Hematopoietic multipotent progenitor cell treated with erythropoietin and hydrocortisone succinate and interleukin-3 and kit ligand, for 8 days (in vitro differentiated cells): ENCODE measurements around the gene PRMT7.
A peak's percentile ranks its signal among the peaks of the same experiment; 100 is the strongest.
"Not testable (repeated sequence)": the region's sequence is repeated elsewhere in the genome, so short reads cannot be mapped to it uniquely, and the experiment has no call there.

Experiments used
- DNase-seq: peaks from one replicate; pipeline ENCODE4 v3.0.0-alpha.2; 2015

Gene PRMT7

DNA sequence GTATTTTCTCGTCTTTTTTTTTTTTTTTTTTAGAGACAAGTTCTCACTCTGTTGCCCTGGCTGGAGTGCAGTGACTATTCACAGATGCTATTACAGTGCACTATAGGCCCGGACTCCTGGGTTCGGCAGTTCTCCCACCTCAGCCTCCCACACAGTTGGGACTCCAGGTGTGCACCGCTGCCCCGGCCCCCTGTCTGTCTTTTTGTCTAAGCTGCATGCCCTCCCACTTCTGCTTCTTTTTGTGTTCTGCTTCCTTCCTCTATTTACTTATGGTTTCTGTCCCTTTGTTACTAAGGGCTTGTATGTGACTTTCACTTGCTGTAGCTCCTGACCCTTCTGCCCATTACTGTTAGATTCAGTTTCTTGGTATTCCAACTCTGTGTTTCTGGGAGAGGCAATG, 26.0 kb upstream of the PRMT7 start:
- no peak for DNase-seq

DNA sequence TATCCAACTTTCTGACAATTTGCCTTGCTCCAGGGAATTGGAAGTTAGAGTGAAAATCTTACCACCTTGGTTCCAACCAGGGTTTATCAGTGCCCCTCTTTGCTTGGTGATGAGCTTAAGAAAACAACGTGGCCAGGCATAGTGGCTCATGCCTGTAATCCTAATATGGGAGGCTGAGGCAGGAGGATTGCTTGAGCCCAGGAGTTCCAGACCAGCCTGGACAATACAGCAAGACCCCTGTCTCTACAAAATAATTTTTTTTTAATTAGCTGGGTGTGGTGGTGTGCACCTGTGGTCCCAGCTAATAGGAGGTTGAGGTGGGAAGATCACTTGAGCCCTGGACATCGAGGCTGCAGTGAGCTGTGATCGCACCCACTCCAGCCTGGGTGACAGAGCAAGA, 25.1 kb upstream of the PRMT7 start:
- DNase-seq: no peak

- no peak for DNase-seq
Observed at GRCh38 chr16:68286153-68287074, 24.4 kb upstream of the PRMT7 start.

GRCh38 chr16:68287276-68288251, 23.3 kb upstream of the PRMT7 start:
- no peak for DNase-seq

DNA sequence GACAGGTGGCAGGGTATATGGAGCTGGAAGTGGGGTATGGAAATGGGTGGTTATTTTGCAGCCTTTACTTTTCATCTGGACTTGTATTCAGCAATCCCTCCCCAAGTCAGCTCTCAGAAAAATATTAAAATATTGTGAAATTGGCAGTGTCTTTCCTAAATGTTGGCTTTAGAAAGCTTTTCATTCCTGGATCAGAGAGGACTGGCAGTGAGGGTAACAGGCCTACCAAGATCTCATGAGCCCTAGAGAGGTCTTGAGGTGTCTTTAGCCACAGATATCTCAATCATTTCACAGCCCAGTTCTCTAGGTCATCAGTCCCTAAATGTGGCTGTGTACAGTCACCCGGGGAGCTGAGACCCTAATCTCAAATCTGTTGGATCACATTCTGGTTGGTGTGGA, 22.6 kb upstream of the PRMT7 start:
- no peak for DNase-seq

- not testable (repeated sequence) for DNase-seq
Observed at GRCh38 chr16:68288796-68289195, 22.0 kb upstream of the PRMT7 start.

GRCh38 chr16:68289202-68289601, 21.6 kb upstream of the PRMT7 start:
- DNase-seq: no peak

DNA sequence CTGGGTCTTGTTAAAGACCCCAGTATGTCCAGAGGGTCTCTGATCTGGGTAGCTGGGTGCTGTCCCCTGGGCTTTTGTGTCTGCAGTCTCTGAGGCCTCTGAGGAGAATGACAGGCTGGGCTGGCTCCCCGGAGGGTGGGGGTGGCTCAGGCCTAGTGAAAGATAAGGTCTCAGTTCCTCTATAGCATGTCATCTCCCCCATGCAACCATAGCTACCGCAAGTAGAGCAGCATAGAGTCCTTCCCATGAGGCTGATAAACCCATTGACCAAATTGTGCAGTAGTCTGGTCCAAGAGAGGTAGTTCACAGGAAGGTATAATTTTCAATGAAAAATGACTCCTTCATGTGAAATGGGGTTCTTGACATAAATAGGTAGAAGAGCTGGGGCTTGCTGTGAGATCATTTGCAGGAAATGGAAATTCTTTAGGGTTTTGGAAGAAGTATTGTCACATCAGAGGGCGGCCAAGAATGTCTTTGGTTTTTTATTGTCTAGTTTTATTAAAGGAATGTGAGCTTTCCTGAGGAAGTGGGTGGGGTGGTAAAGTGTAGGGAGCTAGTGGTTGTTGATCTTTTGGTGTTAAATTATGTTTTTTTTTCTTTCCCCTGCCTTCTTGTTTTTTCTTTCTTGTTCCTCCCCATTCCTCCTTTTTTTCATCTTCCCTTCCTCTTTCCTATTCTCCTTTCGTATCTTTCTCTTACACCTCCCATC, 21.0 kb upstream of the PRMT7 start:
- DNase-seq: peak; percentile 84

- DNase-seq: no peak
Observed at GRCh38 chr16:68290450-68290849, 20.4 kb upstream of the PRMT7 start.

DNA sequence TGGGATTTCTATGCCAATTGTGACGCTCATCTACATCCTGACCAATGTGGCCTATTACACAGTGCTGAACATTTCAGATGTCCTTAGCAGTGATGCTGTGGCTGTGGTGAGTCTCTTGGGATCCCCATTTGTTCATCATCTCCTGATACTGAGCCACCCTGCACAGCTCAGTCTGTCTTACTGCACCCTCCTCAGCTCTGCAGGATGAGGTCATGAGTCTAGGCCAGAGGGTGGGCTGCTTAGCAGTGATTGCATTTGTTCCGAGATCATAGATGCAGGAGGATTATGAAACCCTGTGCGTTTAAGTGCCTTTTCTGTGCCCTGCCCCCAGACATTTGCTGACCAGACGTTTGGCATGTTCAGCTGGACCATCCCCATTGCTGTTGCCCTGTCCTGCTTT, 19.6 kb upstream of the PRMT7 start:
- no peak for DNase-seq

- DNase-seq: no peak
Observed at GRCh38 chr16:68292425-68292824, 18.4 kb upstream of the PRMT7 start.

DNA sequence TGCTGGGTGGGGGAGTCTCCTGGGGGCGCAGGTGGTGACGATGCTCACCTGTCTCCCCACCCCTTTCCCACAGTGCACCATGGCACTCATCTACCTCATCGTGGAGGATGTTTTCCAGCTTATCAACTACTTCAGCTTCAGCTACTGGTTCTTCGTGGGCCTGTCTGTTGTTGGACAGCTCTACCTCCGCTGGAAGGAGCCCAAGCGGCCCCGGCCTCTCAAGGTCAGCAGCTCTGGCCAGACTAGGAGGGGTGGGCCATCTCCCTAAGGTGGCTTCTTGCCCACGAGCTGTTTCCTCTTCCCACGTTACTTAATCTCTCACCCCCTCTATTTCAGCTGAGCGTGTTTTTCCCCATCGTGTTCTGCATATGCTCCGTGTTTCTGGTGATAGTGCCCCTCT, 14.5 kb upstream of the PRMT7 start:
- no peak for DNase-seq

- no peak for DNase-seq
Observed at GRCh38 chr16:68296693-68297092, 14.1 kb upstream of the PRMT7 start.

- DNase-seq: no peak
Observed at GRCh38 chr16:68297908-68298307, 12.9 kb upstream of the PRMT7 start.

- DNase-seq: no peak
Observed at GRCh38 chr16:68298312-68298711, 12.5 kb upstream of the PRMT7 start.

- DNase-seq: no peak
Observed at GRCh38 chr16:68298907-68299561, 11.8 kb upstream of the PRMT7 start.

DNA sequence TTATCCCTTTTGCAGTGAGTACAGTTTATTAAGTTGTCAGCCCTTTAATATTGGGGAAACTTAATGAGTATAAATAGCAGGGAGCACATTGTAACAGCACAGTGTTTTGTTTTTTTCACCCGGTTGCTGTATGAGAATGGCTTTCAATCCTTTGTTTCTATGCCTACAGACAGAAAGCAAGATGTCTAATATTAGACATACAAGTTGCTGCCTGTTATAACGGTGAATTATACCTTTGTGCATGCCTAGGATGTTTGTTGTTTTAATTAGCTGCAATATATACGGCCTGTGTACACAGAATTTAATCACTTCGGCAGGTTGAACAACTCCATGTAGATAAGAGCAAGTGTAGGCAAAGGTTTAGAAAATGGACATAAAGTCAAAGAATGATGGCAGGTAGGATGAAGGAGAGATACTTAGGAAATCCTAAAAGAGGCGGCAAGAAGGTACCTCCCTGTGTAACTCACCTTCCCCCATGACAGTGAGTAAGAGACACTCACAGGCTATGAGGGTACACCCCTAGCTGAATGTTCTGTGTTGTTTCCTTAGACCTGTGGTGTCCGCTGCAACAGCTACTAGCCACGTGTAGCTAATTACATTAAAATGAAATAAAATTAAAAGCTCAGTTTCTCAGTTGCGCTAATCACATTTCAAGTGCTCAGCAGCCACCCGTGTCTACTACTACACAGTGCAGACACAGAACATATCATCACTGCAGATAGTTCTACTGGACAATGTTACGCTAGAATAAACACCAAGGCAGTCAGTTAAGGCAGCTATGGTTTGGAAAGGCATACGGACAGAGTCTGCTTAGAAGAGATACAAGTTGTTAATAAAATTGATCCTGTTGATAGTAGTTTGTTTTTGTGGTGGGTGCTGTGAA, 11.0 kb upstream of the PRMT7 start:
- DNase-seq: no peak

DNA sequence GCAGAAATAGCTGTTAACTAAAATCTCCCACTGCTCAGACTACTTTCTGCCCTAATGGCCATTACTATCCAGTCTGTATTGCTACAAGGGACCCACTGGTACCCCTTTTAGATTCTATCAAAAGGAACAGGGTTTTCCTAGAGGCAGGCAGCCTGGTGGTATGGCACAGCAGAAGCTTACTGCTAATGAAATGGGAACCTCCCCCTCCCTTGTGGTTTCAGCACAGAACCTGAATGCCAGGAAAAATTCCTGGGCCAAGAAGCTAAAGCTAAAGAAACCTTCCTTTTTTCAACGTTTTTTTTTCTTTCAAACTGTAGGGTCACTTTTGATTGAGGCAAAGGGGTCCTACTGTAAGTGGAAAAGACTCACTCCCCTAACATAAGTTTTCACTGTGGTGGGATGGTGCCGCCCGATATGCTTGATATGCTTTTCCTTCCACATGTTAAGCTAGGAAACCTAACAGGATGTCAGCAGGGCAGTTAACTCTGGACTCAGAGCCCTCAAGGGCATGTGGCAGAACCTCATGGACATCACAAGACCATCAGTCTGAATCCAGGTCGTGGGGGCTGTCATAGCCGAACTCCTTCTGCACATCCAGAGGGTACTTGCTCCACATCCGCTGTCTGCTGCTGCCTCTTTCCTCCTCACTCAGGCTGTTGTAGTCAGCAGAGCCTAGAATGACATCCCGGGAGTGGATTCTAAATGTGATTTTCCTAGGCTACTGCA, 9.9 kb upstream of the PRMT7 start:
- DNase-seq: no peak

DNA sequence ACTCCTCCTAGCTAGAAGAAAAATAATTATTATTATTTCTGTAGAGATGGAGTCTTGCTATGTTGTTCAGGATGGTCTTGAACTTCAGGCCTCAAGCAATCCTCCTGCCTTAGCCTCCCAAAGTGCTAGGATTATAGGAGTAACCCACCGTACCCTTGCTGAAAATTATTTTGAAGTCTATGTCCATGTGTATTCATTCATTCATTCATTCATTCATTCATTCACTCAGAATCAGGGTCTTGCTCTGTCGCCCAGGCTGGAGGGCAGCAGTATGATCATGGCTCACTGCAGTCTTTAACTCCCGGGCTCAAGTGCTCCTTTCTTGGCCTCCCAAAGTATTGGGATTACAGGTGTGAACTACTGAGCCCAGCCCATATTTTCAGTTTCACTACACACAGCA, 4.2 kb upstream of the PRMT7 start:
- DNase-seq: no peak

GRCh38 chr16:68309799-68310198, 1.0 kb upstream of the PRMT7 start:
- peak; percentile 37 for DNase-seq

- no peak for DNase-seq
Observed at GRCh38 chr16:68310437-68310773, 414 bp upstream of the PRMT7 start.
